MM.1S (cell line): Measurements from ENCODE around the gene CAMK1G.

Source experiments
- EZH2 ChIP-seq: fragments of 300-600 bp; sonication (generic); optimal IDR thresholded peaks from 2 replicates; pipeline ENCODE3; 2017; ENCODE audit warnings: low read depth, mild to moderate bottlenecking, antibody characterized with exemption, low read length, mixed read lengths
- EZH2phosphoT487 ChIP-seq: fragments of 300-600 bp; sonication (generic); IDR thresholded peaks from 2 replicates; pipeline ENCODE4 v1.6.1; 2018; ENCODE audit warnings: antibody characterized with exemption, low read length
- TF ChIP-seq, protein P1 (sequence below): fragments of 300-600 bp; sonication (generic); IDR thresholded peaks from 2 replicates; pipeline ENCODE4 v1.5.1; 2016; ENCODE audit warnings: antibody characterized with exemption, low read length, mixed read lengths

- TF ChIP-seq, protein P1, sequence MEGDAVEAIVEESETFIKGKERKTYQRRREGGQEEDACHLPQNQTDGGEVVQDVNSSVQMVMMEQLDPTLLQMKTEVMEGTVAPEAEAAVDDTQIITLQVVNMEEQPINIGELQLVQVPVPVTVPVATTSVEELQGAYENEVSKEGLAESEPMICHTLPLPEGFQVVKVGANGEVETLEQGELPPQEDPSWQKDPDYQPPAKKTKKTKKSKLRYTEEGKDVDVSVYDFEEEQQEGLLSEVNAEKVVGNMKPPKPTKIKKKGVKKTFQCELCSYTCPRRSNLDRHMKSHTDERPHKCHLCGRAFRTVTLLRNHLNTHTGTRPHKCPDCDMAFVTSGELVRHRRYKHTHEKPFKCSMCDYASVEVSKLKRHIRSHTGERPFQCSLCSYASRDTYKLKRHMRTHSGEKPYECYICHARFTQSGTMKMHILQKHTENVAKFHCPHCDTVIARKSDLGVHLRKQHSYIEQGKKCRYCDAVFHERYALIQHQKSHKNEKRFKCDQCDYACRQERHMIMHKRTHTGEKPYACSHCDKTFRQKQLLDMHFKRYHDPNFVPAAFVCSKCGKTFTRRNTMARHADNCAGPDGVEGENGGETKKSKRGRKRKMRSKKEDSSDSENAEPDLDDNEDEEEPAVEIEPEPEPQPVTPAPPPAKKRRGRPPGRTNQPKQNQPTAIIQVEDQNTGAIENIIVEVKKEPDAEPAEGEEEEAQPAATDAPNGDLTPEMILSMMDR = no peak
- TF ChIP-seq EZH2 (no peak), EZH2phosphoT487 (no peak)
Measured at GRCh38 chr1:209629621-209630382, 46.3 kb downstream of the CAMK1G start.
